ENCODE data around the gene MED26. TPM values are rescaled to one million over a fixed set of nuclear protein-coding genes. Genes with fewer than 3 reads are reported as not detected.

MED26 gene
- total and polyA plus RNA-seq, 9 of the 15 experiments (the other 6 are each of a cell fraction or from before 2014, with no cell fraction given) = 0.71 to 15.1 (median 6.2) TPM

GRCh38 chr19:16659832-16660708, 32.1 kb upstream of the MED26 start, which contains the start of gene SMIM7 (continued):
- TF ChIP-seq CEBPG (CRISPR knock-in tag; IDR thresholded peaks at IDR 0.05) = no peak
- no peak for TF ChIP-seq CEBPG (tag; conservative IDR thresholded peaks at IDR 0.05 in 1 of 2, IDR thresholded peaks at IDR 0.05 in 1 of 2)
- TF ChIP-seq ZNF408 (CRISPR knock-in tag; IDR thresholded peaks at IDR 0.05; ENCODE audit: low read depth) = no peak
- TF ChIP-seq ZBTB2 (IDR thresholded peaks at IDR 0.05) = peak; percentile 93
- no peak for TF ChIP-seq ZNF449 (CRISPR knock-in tag; IDR thresholded peaks at IDR 0.05)
- TF ChIP-seq CCAR2 (IDR thresholded peaks at IDR 0.05; ENCODE audit: low read depth, low read length) = no peak
- TF ChIP-seq ZBTB7A (IDR thresholded peaks at IDR 0.05; ENCODE audit: borderline replicate concordance, control insufficient read depth, low read depth, low read length) = peak; percentile 100
- no peak for TF ChIP-seq FOXA3 (CRISPR knock-in tag; conservative IDR thresholded peaks at IDR 0.05 in 1 of 2, IDR thresholded peaks at IDR 0.05 in 1 of 2)
- TF ChIP-seq MXI1 (IDR thresholded peaks at IDR 0.05; ENCODE audit: low read depth, low read length) = no peak
- peak; percentile 86 for TF ChIP-seq SIN3B (IDR thresholded peaks at IDR 0.05; ENCODE audit: low read depth)
- TF ChIP-seq ETS2 (tag; IDR thresholded peaks at IDR 0.05; ENCODE audit: borderline replicate concordance, poor library complexity, severe bottlenecking) = no peak
- no peak for TF ChIP-seq HDAC2 (IDR thresholded peaks at IDR 0.05)
- TF ChIP-seq ZNF436 (CRISPR knock-in tag; IDR thresholded peaks at IDR 0.05) = no peak
- no peak for TF ChIP-seq FOXJ2 (tag; IDR thresholded peaks at IDR 0.05)
- TF ChIP-seq ZNF589 (CRISPR knock-in tag; IDR thresholded peaks at IDR 0.05; ENCODE audit: low read depth) = no peak
- TF ChIP-seq ZFP1 (CRISPR knock-in tag; IDR thresholded peaks at IDR 0.05) = no peak
- no peak for TF ChIP-seq ZNF280B (CRISPR knock-in tag; IDR thresholded peaks at IDR 0.05)
- TF ChIP-seq ATF6 (CRISPR knock-in tag; IDR thresholded peaks at IDR 0.05) = peak; percentile 74; the same call in 1 of the 2 replicates
- peak; percentile 12 to 57; a peak in 2 of 4 replicates for TF ChIP-seq SIN3A (IDR thresholded peaks at IDR 0.05; ENCODE audit: borderline replicate concordance in 2 of 2, control insufficient read depth in 1 of 2, low read depth in 2 of 2, low read length in 2 of 2)
- no peak for TF ChIP-seq ZNF780A (CRISPR knock-in tag; IDR thresholded peaks at IDR 0.05)
- no peak for TF ChIP-seq TCF7 (IDR thresholded peaks at IDR 0.05; ENCODE audit: borderline replicate concordance)

Measured in K562 (cell line).